H9 (cell line): ENCODE measurements around the gene MAP3K19. TPM values are rescaled to one million over a fixed set of nuclear protein-coding genes. Genes with fewer than 3 reads are reported as not detected.

Experiments used
- DNase-seq: peaks from one replicate; pipeline ENCODE4 v3.0.0-alpha.2; 2017
- H2AFZ ChIP-seq: one replicate; pipeline ENCODE4 v1.6.1; 2013; ENCODE audit warnings: mild to moderate bottlenecking, low read length, control low read depth, moderate library complexity
- H2AK5ac ChIP-seq: 2 replicates; pipeline ENCODE4 v1.6.1; 2013; ENCODE audit warnings: low read length, control low read depth, mixed read lengths; ENCODE audit not compliant: insufficient read length
- H2BK120ac ChIP-seq: one replicate; pipeline ENCODE4 v1.6.1; 2013; ENCODE audit warnings: low read depth, mild to moderate bottlenecking, low read length, control low read depth, inconsistent platforms; ENCODE audit not compliant: poor library complexity, severe bottlenecking
- H2BK12ac ChIP-seq: 2 replicates; pipeline ENCODE4 v1.6.1; 2013; ENCODE audit warnings: low read length, control low read depth, mixed read lengths, low read depth; ENCODE audit not compliant: insufficient read length
- H2BK15ac ChIP-seq: 2 replicates; pipeline ENCODE4 v1.6.1; 2013; ENCODE audit warnings: low read depth, low read length, control low read depth
- H2BK20ac ChIP-seq: one replicate; pipeline ENCODE4 v1.6.1; 2013; ENCODE audit warnings: low read depth, mild to moderate bottlenecking, low read length, control low read depth, inconsistent platforms; ENCODE audit not compliant: poor library complexity, severe bottlenecking
- H2BK5ac ChIP-seq: 2 replicates; pipeline ENCODE4 v1.6.1; 2013; ENCODE audit warnings: low read length, control low read depth, mixed read lengths; ENCODE audit not compliant: insufficient read length
- H3K14ac ChIP-seq: 2 replicates; pipeline ENCODE4 v1.6.1; 2013; ENCODE audit warnings: low read length, control low read depth; ENCODE audit not compliant: insufficient read depth
- H3K18ac ChIP-seq: 2 replicates; pipeline ENCODE4 v1.6.1; 2013; ENCODE audit warnings: low read depth, mild to moderate bottlenecking, mixed read lengths, low read length, control low read depth; ENCODE audit not compliant: insufficient read length
- H3K23ac ChIP-seq: 2 replicates; pipeline ENCODE4 v1.6.1; 2013; ENCODE audit warnings: low read length, control low read depth, mixed read lengths, low read depth; ENCODE audit not compliant: insufficient read length
- H3K23me2 ChIP-seq: 2 replicates; pipeline ENCODE4 v1.6.1; 2013; ENCODE audit warnings: low read depth, mild to moderate bottlenecking, mixed read lengths, low read length, control low read depth; ENCODE audit not compliant: insufficient read length, poor library complexity, severe bottlenecking
- H3K27ac ChIP-seq: 2 replicates; pipeline ENCODE4 v1.5.1; 2013; ENCODE audit warnings: low read length, control low read depth, mixed read lengths, low read depth; ENCODE audit not compliant: insufficient read length
- H3K27me3 ChIP-seq: 2 replicates; pipeline ENCODE4 v1.6.1; 2013; ENCODE audit warnings: low read length, control low read depth, inconsistent platforms; ENCODE audit not compliant: insufficient read depth
- H3K4ac ChIP-seq: 2 replicates; pipeline ENCODE4 v1.6.1; 2013; ENCODE audit warnings: low read depth, mild to moderate bottlenecking, control low read depth, inconsistent platforms, low read length, moderate library complexity
- H3K4me1 ChIP-seq: 2 replicates; pipeline ENCODE4 v1.6.1; 2013; ENCODE audit warnings: low read length, control low read depth, inconsistent platforms; ENCODE audit not compliant: insufficient read depth
- H3K4me2 ChIP-seq: 2 replicates; pipeline ENCODE4 v1.6.1; 2013; ENCODE audit warnings: low read length, control low read depth, mixed read lengths; ENCODE audit not compliant: insufficient read length, insufficient read depth
- H3K56ac ChIP-seq: 2 replicates; pipeline ENCODE4 v1.6.1; 2013; ENCODE audit warnings: low read depth, mild to moderate bottlenecking, mixed read lengths, low read length, control low read depth; ENCODE audit not compliant: insufficient read length
- H3K79me1 ChIP-seq: 2 replicates; pipeline ENCODE4 v1.6.1; 2013; ENCODE audit warnings: low read depth, mild to moderate bottlenecking, moderate library complexity, low read length, control low read depth, inconsistent platforms; ENCODE audit not compliant: insufficient read depth, poor library complexity, severe bottlenecking
- H3K79me2 ChIP-seq: 2 replicates; pipeline ENCODE4 v1.6.1; 2013; ENCODE audit warnings: low read length, control low read depth, inconsistent platforms; ENCODE audit not compliant: insufficient read depth
- H3K9ac ChIP-seq: 2 replicates; pipeline ENCODE4 v1.6.1; 2013; ENCODE audit warnings: low read length, control low read depth, mixed read lengths; ENCODE audit not compliant: insufficient read length; ENCODE audit errors: extremely low read depth
- H3K9me3 ChIP-seq: one replicate; pipeline ENCODE4 v1.6.1; 2013; ENCODE audit warnings: low read depth, low read length, inconsistent platforms; ENCODE audit not compliant: control insufficient read depth
- H3T11ph ChIP-seq: one replicate; pipeline ENCODE4 v1.6.1; 2013; ENCODE audit warnings: mild to moderate bottlenecking, low read length, control low read depth, inconsistent platforms
- H4K20me1 ChIP-seq: one replicate; pipeline ENCODE4 v1.6.1; 2013; ENCODE audit not compliant: control insufficient read depth, insufficient read length, insufficient read depth
- H4K5ac ChIP-seq: 2 replicates; pipeline ENCODE4 v1.6.1; 2013; ENCODE audit warnings: low read depth, mild to moderate bottlenecking, mixed read lengths, low read length, control low read depth; ENCODE audit not compliant: insufficient read length
- H4K8ac ChIP-seq: replicated peaks from 2 replicates; pipeline ENCODE4 v1.6.1; 2013; ENCODE audit warnings: low read length, control low read depth, mixed read lengths, low read depth; ENCODE audit not compliant: insufficient read length
- H4K91ac ChIP-seq: 2 replicates; pipeline ENCODE4 v1.6.1; 2013; ENCODE audit warnings: low read depth, mild to moderate bottlenecking, moderate library complexity, mixed read lengths, low read length, control low read depth; ENCODE audit not compliant: insufficient read length
- H3K27ac Mint-ChIP-seq, 3 experiments: 2 replicates in 2 of 3; 3 replicates in 1 of 3; pipeline ENCODE4 v1.8.0; 2020 to 2021; ENCODE audit warnings: mixed read lengths in 3 of 3, mild to moderate bottlenecking in 1 of 3, moderate library complexity in 1 of 3
- H3K27me3 Mint-ChIP-seq: 2 replicates; pipeline ENCODE4 v1.8.0; 2021; ENCODE audit warnings: low read depth, mild to moderate bottlenecking, moderate library complexity, mixed read lengths
- H3K36me3 Mint-ChIP-seq, 3 experiments: 2 replicates in 2 of 3; 3 replicates in 1 of 3; pipeline ENCODE4 v1.8.0; 2020 to 2021; ENCODE audit warnings: low read depth in 3 of 3, mixed read lengths in 3 of 3; ENCODE audit not compliant: insufficient read depth in 1 of 3
- H3K4me1 Mint-ChIP-seq, 2 experiments: 2 replicates each; pipeline ENCODE4 v1.8.0; 2020; ENCODE audit warnings: mixed read lengths in 2 of 2
- H3K4me3 Mint-ChIP-seq, 2 experiments: 2 replicates in 1 of 2; 3 replicates in 1 of 2; pipeline ENCODE4 v1.8.0; 2020 to 2021; ENCODE audit warnings: mild to moderate bottlenecking in 2 of 2, mixed read lengths in 2 of 2, moderate library complexity in 1 of 2
- H3K9me3 Mint-ChIP-seq, 2 experiments: 2 replicates in 1 of 2; 3 replicates in 1 of 2; pipeline ENCODE4 v1.8.0; 2020; ENCODE audit warnings: mild to moderate bottlenecking in 2 of 2, mixed read lengths in 2 of 2, moderate library complexity in 1 of 2
- CTCF ChIP-seq: fragments of 200-600 bp; sonication (generic); conservative IDR thresholded peaks from 3 replicates; pipeline ENCODE4 v1.8.0; 2021; ENCODE audit warnings: antibody characterized with exemption, mild to moderate bottlenecking
- WGBS: extraction: QIAGEN DNeasy Blood & Tissue Kit; methylation state at CpG from one replicate; pipeline ENCODE4 v1.1.7; 2013; ENCODE audit warnings: missing lambda C conversion rate, low lambda C conversion rate, mixed read lengths; ENCODE audit not compliant: insufficient read length; ENCODE audit errors: extremely low coverage; 5-methylcytosine and 5-hydroxymethylcytosine counted together
- total RNA-seq: library from RNA; stranded (reverse); gene quantifications from 2 replicates; pipeline ENCODE4 v1.2.1, GENCODE V29; 2021

The MAP3K19 gene
- total RNA-seq, 1 experiment from 2014 or later: not detected

GRCh38 chr2:135010200-135010942 is 36.9 kb downstream of the MAP3K19 start:
- Histone ChIP-seq H4K91ac (no peak overlapping the region), H2BK20ac (no peak overlapping the region), H3K27ac (no peak overlapping the region), H4K5ac (no peak overlapping the region), H4K20me1 (no peaks in the 10 kb centered on the region), H3T11ph (no peak overlapping the region), H2AFZ (no peak overlapping the region), H3K23ac (no peak overlapping the region), H3K4ac (no peak overlapping the region), H3K79me2 (no peaks in the 10 kb centered on the region), H2BK5ac (no peak overlapping the region), H3K23me2 (no peaks in the 10 kb centered on the region), H2AK5ac (no peak overlapping the region), H2BK120ac (no peak overlapping the region), H2BK15ac (no peak overlapping the region), H3K56ac (no peak overlapping the region), H3K4me2 (no peak overlapping the region), H4K8ac (no peak overlapping the region), H2BK12ac (no peak overlapping the region), H3K14ac (no peak overlapping the region), H3K9me3 (no peaks in the 10 kb centered on the region), H3K27me3 (no peaks in the 10 kb centered on the region), H3K9ac (no peak overlapping the region), H3K79me1 (no peaks in the 10 kb centered on the region), H3K4me1 (peaks cover 3% of the 10 kb centered on the region; the same call in 1 of the 2 replicates), H3K18ac (no peak overlapping the region)
- Mint-ChIP-seq H3K36me3 (no peaks in the 10 kb centered on the region), H3K4me3 (no peak overlapping the region), H3K27ac (peak overlapping the region in 1 of 3 experiments; percentile 6; a peak in 1 of 7 replicates), H3K4me1 (peaks cover 17 to 22% of the 10 kb centered on the region in 2 experiments), H3K27me3 (peaks cover 2% of the 10 kb centered on the region), H3K9me3 (peaks cover 0 to 4% of the 10 kb centered on the region in 2 experiments; a peak in 2 of 5 replicates)
- TF ChIP-seq CTCF: no peak
- DNase-seq: no peak
- no CpG with 5 or more reads among the region's 10 CpGs for WGBS
